GM23338 (cell line): Measurements from ENCODE around the gene UNC13A. TPM values are rescaled to one million over a fixed set of nuclear protein-coding genes. Genes with fewer than 3 reads are reported as not detected.

ENCODE experiments used
- ATAC-seq: fragments of 200-7000 bp; cut with Tn5 transposase; 3 replicates; pipeline ENCODE4 v1.9.1; 2020
- DNase-seq: peaks from one replicate; pipeline ENCODE4 v3.0.0-alpha.2; 2015; ENCODE audit warnings: low spot score
- H2AFZ ChIP-seq: fragments of 200-600 bp; sonication (generic); 2 replicates; pipeline ENCODE4 v1.8.0; 2016; ENCODE audit warnings: antibody characterized with exemption, mild to moderate bottlenecking, moderate library complexity
- H3F3A ChIP-seq: fragments of 200-600 bp; sonication (generic); replicated peaks from 2 replicates; pipeline ENCODE4 v1.8.0; 2017; ENCODE audit warnings: antibody characterized with exemption, mixed run types, low read depth
- H3K27ac ChIP-seq: fragments of 200-600 bp; sonication (generic); 2 replicates; pipeline ENCODE4 v1.6.1; 2016; ENCODE audit warnings: low read depth
- H3K27me3 ChIP-seq: fragments of 200-600 bp; sonication (generic); 2 replicates; pipeline ENCODE4 v1.8.0; 2016; ENCODE audit warnings: mild to moderate bottlenecking, mixed run types, moderate library complexity; ENCODE audit not compliant: insufficient read depth
- H3K36me3 ChIP-seq: fragments of 200-600 bp; sonication (generic); 2 replicates; pipeline ENCODE4 v1.8.0; 2016; ENCODE audit warnings: mild to moderate bottlenecking; ENCODE audit not compliant: insufficient read depth
- H3K4me1 ChIP-seq: fragments of 200-600 bp; sonication (generic); 2 replicates; pipeline ENCODE4 v1.8.0; 2016; ENCODE audit warnings: mild to moderate bottlenecking, moderate library complexity; ENCODE audit not compliant: insufficient read depth
- H3K4me2 ChIP-seq: fragments of 200-600 bp; sonication (generic); 2 replicates; pipeline ENCODE4 v1.7.1; 2017; ENCODE audit warnings: mixed run types
- H3K4me3 ChIP-seq: fragments of 200-600 bp; sonication (generic); 2 replicates; pipeline ENCODE4 v1.6.1; 2016; ENCODE audit warnings: mixed run types
- H3K79me2 ChIP-seq: fragments of 200-600 bp; sonication (generic); replicated peaks from 2 replicates; pipeline ENCODE4 v1.8.0; 2017; ENCODE audit warnings: mild to moderate bottlenecking; ENCODE audit not compliant: insufficient read depth
- H3K9me2 ChIP-seq: fragments of 200-600 bp; sonication (generic); 2 replicates; pipeline ENCODE4 v1.8.0; 2017; ENCODE audit not compliant: insufficient read depth
- H4K20me1 ChIP-seq: fragments of 200-600 bp; sonication (generic); replicated peaks from 2 replicates; pipeline ENCODE4 v1.8.0; 2017; ENCODE audit warnings: mild to moderate bottlenecking; ENCODE audit not compliant: insufficient read depth
- H3K27ac Mint-ChIP-seq: 2 replicates; pipeline ENCODE4 v1.8.0; 2020; ENCODE audit warnings: inconsistent platforms, mild to moderate bottlenecking, moderate library complexity, mixed read lengths
- H3K27me3 Mint-ChIP-seq: 3 replicates; pipeline ENCODE4 v1.8.0; 2022; ENCODE audit warnings: low read depth, mild to moderate bottlenecking, moderate library complexity, mixed read lengths, inconsistent platforms; ENCODE audit not compliant: insufficient read depth, poor library complexity
- H3K36me3 Mint-ChIP-seq: 3 replicates; pipeline ENCODE4 v1.8.0; 2021; ENCODE audit warnings: low read depth, mild to moderate bottlenecking, inconsistent platforms, moderate library complexity, mixed read lengths
- H3K4me1 Mint-ChIP-seq: 3 replicates; pipeline ENCODE4 v1.8.0; 2020; ENCODE audit warnings: mild to moderate bottlenecking, inconsistent platforms, mixed read lengths
- H3K4me3 Mint-ChIP-seq: 3 replicates; pipeline ENCODE4 v1.8.0; 2021; ENCODE audit warnings: moderate library complexity, mild to moderate bottlenecking, inconsistent platforms, mixed read lengths
- H3K9me3 Mint-ChIP-seq: 3 replicates; pipeline ENCODE4 v1.8.0; 2020; ENCODE audit warnings: moderate library complexity, mild to moderate bottlenecking, inconsistent platforms, mixed read lengths
- CREB1 ChIP-seq: fragments of 250-450 bp; sonication (Bioruptor Pico); IDR thresholded peaks from 2 replicates; pipeline ENCODE4 v1.5.0; 2020; ENCODE audit warnings: low read depth, mild to moderate bottlenecking, moderate library complexity
- CTCF ChIP-seq, 2 experiments: fragments of 200-600 bp in 1 of 2; sonication (generic) in 1 of 2; conservative IDR thresholded peaks; 2 replicates each; pipeline versions ENCODE4 v1.5.1 to v1.6.1; 2016 to 2017; ENCODE audit warnings: antibody characterized with exemption in 2 of 2, low read depth in 2 of 2, mild to moderate bottlenecking in 2 of 2, moderate library complexity in 1 of 2
- ETS1 ChIP-seq: IDR thresholded peaks from 2 replicates; pipeline ENCODE4 v1.6.1; 2016; ENCODE audit warnings: antibody characterized with exemption
- EZH2 ChIP-seq: fragments of 200-600 bp; sonication (generic); IDR thresholded peaks from one replicate; pipeline ENCODE4 v1.8.0; 2017; ENCODE audit warnings: antibody characterized with exemption, mild to moderate bottlenecking, low read depth; ENCODE audit not compliant: unreplicated experiment
- EZH2phosphoT487 ChIP-seq: fragments of 200-600 bp; sonication (generic); IDR thresholded peaks from one replicate; pipeline ENCODE4 v1.8.1; 2018; ENCODE audit warnings: antibody characterized with exemption; ENCODE audit not compliant: unreplicated experiment
- JUNB ChIP-seq: IDR thresholded peaks from one replicate; pipeline ENCODE4 v1.6.1; 2016; ENCODE audit warnings: antibody characterized with exemption; ENCODE audit not compliant: unreplicated experiment
- NANOG ChIP-seq: IDR thresholded peaks from 2 replicates; pipeline ENCODE4 v1.6.1; 2016; ENCODE audit warnings: antibody characterized with exemption, borderline replicate concordance
- POLR2AphosphoS5 ChIP-seq: IDR thresholded peaks from 2 replicates; pipeline ENCODE4 v1.6.1; 2016; ENCODE audit warnings: antibody characterized with exemption, low read depth
- REST ChIP-seq: IDR thresholded peaks from one replicate; pipeline ENCODE4 v1.6.1; 2018; ENCODE audit warnings: antibody characterized with exemption; ENCODE audit not compliant: unreplicated experiment
- STAT1 ChIP-seq: IDR thresholded peaks from one replicate; pipeline ENCODE4 v1.6.1; 2016; ENCODE audit warnings: antibody characterized with exemption; ENCODE audit not compliant: unreplicated experiment
- ZNF114 ChIP-seq: fragments of 250-450 bp; sonication (Bioruptor Pico); IDR thresholded peaks from 2 replicates; pipeline ENCODE4 v1.5.0; 2020; ENCODE audit warnings: mild to moderate bottlenecking, moderate library complexity
- ZNF331 ChIP-seq: fragments of 250-450 bp; sonication (Bioruptor Pico); IDR thresholded peaks from 2 replicates; pipeline ENCODE4 v1.5.0; 2020; ENCODE audit warnings: low read depth, mild to moderate bottlenecking, moderate library complexity
- ZNF462 ChIP-seq: fragments of 250-450 bp; sonication (Bioruptor Pico); IDR thresholded peaks from 2 replicates; pipeline ENCODE4 v1.5.0; 2020; ENCODE audit warnings: mild to moderate bottlenecking, moderate library complexity
- polyA plus RNA-seq: library from polyadenylated mRNA; unstranded; fragments of >200 nt; fragmentation: Nextera tagmentation; extraction: Ambion mirVana; gene quantifications from 2 replicates; pipeline ENCODE4 v1.2.1, GENCODE V29; 2016
- total RNA-seq: library from RNA; depleted of rRNA; stranded (reverse); fragments of >200 nt; shearing (Covaris generic); gene quantifications from 2 replicates; pipeline ENCODE4 v1.2.3, GENCODE V29; 2014

The UNC13A gene
- total and polyA plus RNA-seq, 2 experiments from 2014 or later: 9.5 to 30.4 TPM

GRCh38 chr19:17734146-17734545 lies 46.0 kb upstream of the UNC13A start:
- H3K27ac Mint-ChIP-seq: no peak overlapping the region
- H3K4me1 Mint-ChIP-seq: peaks cover 3% of the 10 kb centered on the region; the same call in 1 of the 3 replicates
- H3K36me3 Mint-ChIP-seq: peaks cover 69% of the 10 kb centered on the region

More at GRCh38 chr19:17734146-17734545, 46.0 kb upstream of the UNC13A start:
- no peak overlapping the region for H3K27ac ChIP-seq
- 0 out of 2 replicates have a peak, but pooled peaks cover 2% of the 10 kb centered on the region for H3K4me1 ChIP-seq
- H3K4me3 Mint-ChIP-seq: no peak overlapping the region
- peaks cover 37% of the 10 kb centered on the region for H3K79me2 ChIP-seq
- H3K27me3 Mint-ChIP-seq: peaks cover 4% of the 10 kb centered on the region
- H3K4me3 ChIP-seq: no peak overlapping the region
- ATAC-seq (no peak), DNase-seq (no peak)
- no peak overlapping the region for H2AFZ ChIP-seq
- H3K9me3 Mint-ChIP-seq: no peaks in the 10 kb centered on the region; the same call in 2 of the 3 replicates
- peaks cover 9% of the 10 kb centered on the region; the same call in 1 of the 2 replicates for H3F3A ChIP-seq
- H3K4me2 ChIP-seq: no peak overlapping the region
- no peaks in the 10 kb centered on the region for H3K27me3 ChIP-seq
- TF ChIP-seq STAT1: no peak
- no peak for TF ChIP-seq CTCF (conservative IDR thresholded peaks at IDR 0.05; ENCODE audit: low read depth in 2 of 2)
- TF ChIP-seq REST: no peak
- TF ChIP-seq EZH2phosphoT487: no peak
- TF ChIP-seq ZNF462: no peak
- no peak for TF ChIP-seq ZNF331 (CRISPR knock-in tag)
- TF ChIP-seq ETS1: no peak
- no peak for TF ChIP-seq POLR2AphosphoS5
- TF ChIP-seq ZNF114 (CRISPR knock-in tag): no peak
- no peak for TF ChIP-seq NANOG
- TF ChIP-seq JUNB: no peak
- TF ChIP-seq EZH2: no peak
- TF ChIP-seq CREB1 (CRISPR knock-in tag): no peak
- H4K20me1 ChIP-seq: peaks cover 45% of the 10 kb centered on the region
- H3K9me2 ChIP-seq: no peaks in the 10 kb centered on the region
- H3K36me3 ChIP-seq: peaks cover 20% of the 10 kb centered on the region
